ENCODE results near the gene ZBTB3. TPM values are rescaled to one million over a fixed set of nuclear protein-coding genes. Genes with fewer than 3 reads are reported as not detected.

ZBTB3 gene
- total and polyA plus RNA-seq, 9 of the 15 experiments (the other 6 are each of a cell fraction or from before 2014, with no cell fraction given): 1.9 to 10.0 (median 4.9) TPM

- TF ChIP-seq, protein P1, sequence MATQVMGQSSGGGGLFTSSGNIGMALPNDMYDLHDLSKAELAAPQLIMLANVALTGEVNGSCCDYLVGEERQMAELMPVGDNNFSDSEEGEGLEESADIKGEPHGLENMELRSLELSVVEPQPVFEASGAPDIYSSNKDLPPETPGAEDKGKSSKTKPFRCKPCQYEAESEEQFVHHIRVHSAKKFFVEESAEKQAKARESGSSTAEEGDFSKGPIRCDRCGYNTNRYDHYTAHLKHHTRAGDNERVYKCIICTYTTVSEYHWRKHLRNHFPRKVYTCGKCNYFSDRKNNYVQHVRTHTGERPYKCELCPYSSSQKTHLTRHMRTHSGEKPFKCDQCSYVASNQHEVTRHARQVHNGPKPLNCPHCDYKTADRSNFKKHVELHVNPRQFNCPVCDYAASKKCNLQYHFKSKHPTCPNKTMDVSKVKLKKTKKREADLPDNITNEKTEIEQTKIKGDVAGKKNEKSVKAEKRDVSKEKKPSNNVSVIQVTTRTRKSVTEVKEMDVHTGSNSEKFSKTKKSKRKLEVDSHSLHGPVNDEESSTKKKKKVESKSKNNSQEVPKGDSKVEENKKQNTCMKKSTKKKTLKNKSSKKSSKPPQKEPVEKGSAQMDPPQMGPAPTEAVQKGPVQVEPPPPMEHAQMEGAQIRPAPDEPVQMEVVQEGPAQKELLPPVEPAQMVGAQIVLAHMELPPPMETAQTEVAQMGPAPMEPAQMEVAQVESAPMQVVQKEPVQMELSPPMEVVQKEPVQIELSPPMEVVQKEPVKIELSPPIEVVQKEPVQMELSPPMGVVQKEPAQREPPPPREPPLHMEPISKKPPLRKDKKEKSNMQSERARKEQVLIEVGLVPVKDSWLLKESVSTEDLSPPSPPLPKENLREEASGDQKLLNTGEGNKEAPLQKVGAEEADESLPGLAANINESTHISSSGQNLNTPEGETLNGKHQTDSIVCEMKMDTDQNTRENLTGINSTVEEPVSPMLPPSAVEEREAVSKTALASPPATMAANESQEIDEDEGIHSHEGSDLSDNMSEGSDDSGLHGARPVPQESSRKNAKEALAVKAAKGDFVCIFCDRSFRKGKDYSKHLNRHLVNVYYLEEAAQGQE (IDR thresholded peaks at IDR 0.05; ENCODE audit: borderline replicate concordance): peak; percentile 50
- TF ChIP-seq, protein P1 (CRISPR knock-in tag; IDR thresholded peaks at IDR 0.05; ENCODE audit: low read depth): peak; percentile 32; the same call in 1 of the 2 replicates
- TF ChIP-seq MCM5 (IDR thresholded peaks at IDR 0.05; ENCODE audit: low read depth) (no peak), POLR2H (tag; IDR thresholded peaks at IDR 0.05; ENCODE audit: low read depth) (peak; percentile 88), HDAC8 (tag; IDR thresholded peaks at IDR 0.05) (no peak), E2F5 (CRISPR knock-in tag; IDR thresholded peaks at IDR 0.05) (peak; percentile 94), PATZ1 (CRISPR knock-in tag; IDR thresholded peaks at IDR 0.05; ENCODE audit: borderline replicate concordance) (no peak), ADNP (tag; IDR thresholded peaks at IDR 0.05) (no peak), ARHGAP35 (IDR thresholded peaks at IDR 0.05; ENCODE audit: partially characterized antibody) (no peak), NFE2 (IDR thresholded peaks at IDR 0.05; ENCODE audit: low read depth) (peak; percentile 45), THRA (IDR thresholded peaks at IDR 0.05) (no peak), JUND (IDR thresholded peaks at IDR 0.05; ENCODE audit: borderline replicate concordance, low read depth, low read length) (peak; percentile 89), JUND (tag; IDR thresholded peaks at IDR 0.05; ENCODE audit: borderline replicate concordance, low read depth, low read length) (peak; percentile 73; the same call in 2 of the 3 replicates), ZNF143 (CRISPR knock-in tag; IDR thresholded peaks at IDR 0.05) (no peak), RCOR1 (IDR thresholded peaks at IDR 0.05; ENCODE audit: borderline replicate concordance in 1 of 2, low read depth in 2 of 2, low read length in 2 of 2) (no peak)
Measured at GRCh38 chr11:62787005-62787759, 33.2 kb upstream of the ZBTB3 start, which contains the start of gene TMEM179B (continued).

Measured in K562 (cell line).